HG03565 (cell line): Measurements from ENCODE around the gene ZNF200.
"Not testable (repeated sequence)": the region's sequence is repeated elsewhere in the genome, so short reads cannot be mapped to it uniquely, and the experiment has no call there.

Experiments
- ATAC-seq: cut with Tn5 transposase; IDR thresholded peaks from one replicate; pipeline ENCODE4 v1.9.1; 2021; ENCODE audit warnings: mild to moderate bottlenecking, moderate library complexity; ENCODE audit not compliant: unreplicated experiment

ZNF200 gene

GRCh38 chr16:3254309-3254708, 19.4 kb upstream of the ZNF200 start:
- ATAC-seq: no peak

GRCh38 chr16:3252967-3253366, 18.0 kb upstream of the ZNF200 start:
- ATAC-seq: no peak

GRCh38 chr16:3249451-3249850, 14.5 kb upstream of the ZNF200 start:
- no peak for ATAC-seq

GRCh38 chr16:3249020-3249419, 14.1 kb upstream of the ZNF200 start:
- ATAC-seq: no peak

- no peak for ATAC-seq
Measured at GRCh38 chr16:3248596-3248995, 13.6 kb upstream of the ZNF200 start.

- no peak for ATAC-seq
Measured at GRCh38 chr16:3246876-3247275, 11.9 kb upstream of the ZNF200 start.

GRCh38 chr16:3246002-3246401, 11.0 kb upstream of the ZNF200 start:
- ATAC-seq: no peak

GRCh38 chr16:3243882-3244281, 8.9 kb upstream of the ZNF200 start:
- no peak for ATAC-seq

GRCh38 chr16:3242709-3243108, 7.8 kb upstream of the ZNF200 start:
- ATAC-seq: no peak

GRCh38 chr16:3241761-3242160, 6.8 kb upstream of the ZNF200 start:
- ATAC-seq: no peak

GRCh38 chr16:3235856-3236669, 1.1 kb upstream of the ZNF200 start:
- no peak for ATAC-seq

GRCh38 chr16:3234543-3234856, 458 bp downstream of the ZNF200 start:
- ATAC-seq: no peak

GRCh38 chr16:3223913-3224515, 10.9 kb downstream of the ZNF200 start:
- no peak for ATAC-seq

GRCh38 chr16:3220839-3221238, 14.1 kb downstream of the ZNF200 start:
- no peak for ATAC-seq

GRCh38 chr16:3216263-3216640, 18.7 kb downstream of the ZNF200 start:
- no peak for ATAC-seq

- no peak for ATAC-seq
Measured at GRCh38 chr16:3215601-3216262, 19.2 kb downstream of the ZNF200 start.

- no peak for ATAC-seq
Measured at GRCh38 chr16:3214904-3215600, 19.9 kb downstream of the ZNF200 start.

- ATAC-seq: no peak
Measured at GRCh38 chr16:3212567-3212966, 22.4 kb downstream of the ZNF200 start.

- no peak for ATAC-seq
Measured at GRCh38 chr16:3212006-3212405, 23.0 kb downstream of the ZNF200 start.

- ATAC-seq: no peak
Measured at GRCh38 chr16:3207086-3207953, 27.6 kb downstream of the ZNF200 start.

GRCh38 chr16:3205939-3206338, 29.0 kb downstream of the ZNF200 start:
- not testable (repeated sequence) for ATAC-seq
